Adrenal gland (tissue), 12 donors: ENCODE measurements around the gene AKR1C8. TPM values are rescaled to one million over a fixed set of nuclear protein-coding genes. Genes with fewer than 3 reads are reported as not detected.

ENCODE experiments used
- DNase-seq, 7 donors: peaks; one replicate each; pipeline ENCODE4 v3.0.0-alpha.2; 2019 to 2020
- H3K27ac ChIP-seq, 5 donors: fragments of 200-600 bp; sonication (generic) in 4 of 5; 1 replicate in 3 of 5; 2 replicates in 2 of 5; pipeline versions ENCODE4 v1.5.1 to v1.8.0; 2016 to 2020; ENCODE audit warnings: mild to moderate bottlenecking in 1 of 5
- H3K27me3 ChIP-seq: fragments of 200-600 bp; 2 replicates; pipeline ENCODE4 v1.8.0; 2021
- H3K36me3 ChIP-seq, 2 donors: fragments of 200-600 bp; replicated peaks in 1 of 2; 1 replicate in 1 of 2; 2 replicates in 1 of 2; pipeline versions ENCODE4 v1.5.1 to v1.8.0; 2018 to 2022
- H3K4me1 ChIP-seq, 2 donors: fragments of 200-600 bp; replicated peaks in 1 of 2; 1 replicate in 1 of 2; 2 replicates in 1 of 2; pipeline versions ENCODE4 v1.5.1 to v1.8.0; 2018 to 2021
- H3K4me3 ChIP-seq, 4 donors: fragments of 200-600 bp; sonication (generic) in 3 of 4; one replicate each; pipeline ENCODE4 v1.5.1; 2016 to 2018
- H3K9me3 ChIP-seq, 3 donors: fragments of 200-600 bp; sonication (generic) in 1 of 3; replicated peaks in 1 of 3; 1 replicate in 2 of 3; 2 replicates in 1 of 3; pipeline versions ENCODE4 v1.5.1 to v1.8.0; 2016 to 2021
- CTCF ChIP-seq, 6 experiments: fragments of 450-650 bp in 4 of 6; fragments of 200-600 bp in 2 of 6; sonication (generic) in 1 of 6; IDR thresholded peaks; 1 replicate in 5 of 6; 2 replicates in 1 of 6; pipeline versions ENCODE4 v1.5.1 to v1.8.0; 2016 to 2021; ENCODE audit warnings: antibody characterized with exemption in 6 of 6, mild to moderate bottlenecking in 2 of 6, moderate library complexity in 1 of 6
- POLR2A ChIP-seq, 2 donors: fragments of 450-650 bp; IDR thresholded peaks; one replicate each; pipeline ENCODE4 v1.6.1; 2017; ENCODE audit warnings: antibody characterized with exemption in 2 of 2, mild to moderate bottlenecking in 2 of 2, moderate library complexity in 1 of 2
- whole genome bisulfite sequencing, 4 donors: extraction: QIAGEN DNeasy Blood & Tissue Kit in 2 of 4; methylation state at CpG; one replicate each; pipeline versions ENCODE4 v1.1.5 to v1.1.7; 2013 to 2017; 5-methylcytosine and 5-hydroxymethylcytosine counted together
- intact Hi-C, 2 donors: fragments of 100-400 bp; cut with DNase I; formaldehyde crosslinking; loops; one replicate each; pipeline versions ENCODE4 v1.14.1 to v1.15.0; 2022 to 2023
- polyA plus RNA-seq, 3 donors: library from polyadenylated mRNA; stranded (reverse); fragments of 200-250 nt in 2 of 3; fragments of 350-450 nt in 1 of 3; fragmentation: Illumina TruSeq in 1 of 3; extraction: RNeasy Lipid Tissue Mini Kit (QIAGEN cat#74804) in 1 of 3; gene quantifications; one replicate each; pipeline ENCODE4 v1.2.3, GENCODE V29; 2013 to 2014
- total RNA-seq, 9 donors: library from RNA; depleted of rRNA in 4 of 9; stranded (reverse); fragments of >200 nt in 4 of 9; fragments of 120-200 nt in 1 of 9; fragmentation: NEBNext Ultra II Directional in 1 of 9; extraction: Animal tissue kit (Norgen Biotek cat#: 25700) in 1 of 9; gene quantifications; one replicate each; pipeline versions ENCODE4 v1.1.0 to v1.2.4, GENCODE V29; 2013 to 2023
- donor health status: healthy with polysubstance abuse.
- donor health status: Bipolar disorder and iron deficiency.
- donor health status: DM: yes; HTN: yes; CAD: no.
- donor health status: DM: no; HTN: no; CAD: no.
- donor health status: DM: no; HTN: no; CAD: no.
- donor health status: DM: yes; HTN: yes; CAD: no.

The AKR1C8 gene
- total and polyA plus RNA-seq, 12 donors = not detected

DNA sequence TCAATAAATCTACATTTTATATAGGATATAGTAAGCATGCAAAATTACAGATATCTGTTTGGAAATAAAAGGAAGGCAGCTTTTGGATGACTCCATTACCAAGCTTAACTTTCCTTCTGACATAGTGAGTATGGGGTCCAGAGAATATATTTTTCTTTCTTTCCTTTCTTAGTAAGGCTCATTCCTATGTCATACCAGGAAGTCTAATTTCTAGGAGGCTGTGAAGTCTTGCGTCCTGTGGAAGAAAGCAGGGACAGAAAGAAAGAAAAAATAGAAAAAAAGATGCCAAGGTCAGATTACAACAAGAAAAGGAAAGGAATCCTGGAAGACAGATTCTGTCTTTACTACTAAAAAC lies 36.3 kb downstream of the AKR1C8 start:
- H3K4me3 ChIP-seq = no peak overlapping the region
- DNase-seq = no peak
- 32 to 53% (median 44%) methylated on average over 1 of the region's 1 CpG for WGBS, 4 donors
- H3K27me3 ChIP-seq = no peaks in the 10 kb centered on the region
- TF ChIP-seq CTCF (IDR thresholded peaks at IDR 0.05) (no peak), POLR2A (IDR thresholded peaks at IDR 0.05) (no peak)
- H3K4me1 ChIP-seq = no peaks in the 10 kb centered on the region
- no peaks in the 10 kb centered on the region for H3K9me3 ChIP-seq
- intact Hi-C loops = no loop called here
- H3K36me3 ChIP-seq = no peaks in the 10 kb centered on the region
- H3K27ac ChIP-seq = no peak overlapping the region

GRCh38 chr10:5147981-5148677 lies 36.8 kb downstream of the AKR1C8 start:
- H3K27ac ChIP-seq = no peak overlapping the region
- no peaks in the 10 kb centered on the region for H3K9me3 ChIP-seq
- intact Hi-C loops = no loop called here
- TF ChIP-seq CTCF (IDR thresholded peaks at IDR 0.05) = no peak
- TF ChIP-seq POLR2A (IDR thresholded peaks at IDR 0.05) = no peak
- H3K4me3 ChIP-seq = no peak overlapping the region
- H3K4me1 ChIP-seq = no peaks in the 10 kb centered on the region
- no peaks in the 10 kb centered on the region for H3K36me3 ChIP-seq
- no peak for DNase-seq
- H3K27me3 ChIP-seq = no peaks in the 10 kb centered on the region
- 54 to 57% (median 55%) methylated on average over 3 of the region's 3 CpGs for WGBS, 4 donors

DNA sequence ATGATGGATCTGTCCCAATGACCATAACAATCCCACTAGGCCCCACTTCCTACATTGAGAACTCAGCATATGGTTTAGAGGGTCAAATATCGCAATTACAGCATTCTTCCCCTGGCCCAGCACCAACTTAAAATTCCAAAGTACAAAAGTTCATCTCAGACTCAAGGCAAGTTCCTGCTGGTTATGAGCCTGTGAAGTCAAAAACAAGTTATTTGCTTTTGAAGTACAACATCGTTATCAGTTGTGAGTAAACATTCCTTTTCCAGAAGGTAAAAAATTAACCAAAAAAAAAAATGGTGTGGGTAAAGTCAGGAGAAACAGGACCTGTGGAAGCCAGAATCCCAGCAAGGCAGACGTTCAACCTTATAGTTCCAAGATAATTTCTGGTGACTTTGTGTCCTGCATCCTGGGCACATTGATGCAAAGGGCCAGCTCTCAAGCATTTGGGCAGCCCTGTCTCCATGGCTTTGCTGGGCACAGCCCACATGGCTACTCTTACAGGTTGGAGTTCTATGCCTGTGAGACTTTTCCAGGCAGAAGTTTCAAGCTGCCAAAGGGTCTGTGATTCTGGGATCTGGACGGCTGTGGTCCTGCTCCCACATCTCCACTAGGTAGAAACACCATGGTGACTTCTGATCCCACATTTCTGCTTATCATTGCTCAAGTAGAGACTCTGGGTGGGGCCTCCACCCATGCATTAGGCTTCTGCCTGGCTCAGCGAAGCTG lies 37.5 kb downstream of the AKR1C8 start:
- Histone ChIP-seq H3K9me3 (no peaks in the 10 kb centered on the region), H3K4me1 (no peaks in the 10 kb centered on the region), H3K4me3 (no peak overlapping the region), H3K27ac (no peak overlapping the region), H3K36me3 (no peaks in the 10 kb centered on the region), H3K27me3 (no peaks in the 10 kb centered on the region)
- 66 to 78% (median 73%) methylated on average over 5 of the region's 5 CpGs for WGBS, 4 donors
- intact Hi-C loops = no loop called here
- DNase-seq = no peak
- TF ChIP-seq POLR2A (IDR thresholded peaks at IDR 0.05) (no peak), CTCF (IDR thresholded peaks at IDR 0.05) (no peak)

- TF ChIP-seq CTCF (IDR thresholded peaks at IDR 0.05) = no peak
- no peak for TF ChIP-seq POLR2A (IDR thresholded peaks at IDR 0.05)
- H3K27me3 ChIP-seq = no peaks in the 10 kb centered on the region
- H3K9me3 ChIP-seq = no peaks in the 10 kb centered on the region
- H3K36me3 ChIP-seq = no peaks in the 10 kb centered on the region
- H3K27ac ChIP-seq = no peak overlapping the region
- H3K4me1 ChIP-seq = no peaks in the 10 kb centered on the region
- H3K4me3 ChIP-seq = no peak overlapping the region
- WGBS, 4 donors = 74 to 81% (median 78%) methylated on average over 5 of the region's 5 CpGs
- no peak for DNase-seq
- intact Hi-C loops = no loop called here
Observed at GRCh38 chr10:5146920-5147254, 38.1 kb downstream of the AKR1C8 start.
